GM18951 (cell line): ENCODE data around the gene EGFR.
"Not testable (repeated sequence)": the region's sequence is repeated elsewhere in the genome, so short reads cannot be mapped to it uniquely, and the experiment has no call there.

Experiments
- POLR2A ChIP-seq: IDR thresholded peaks from 4 replicates; pipeline ENCODE4 v1.6.1; 2011; ENCODE audit warnings: mild to moderate bottlenecking; ENCODE audit not compliant: insufficient read length, insufficient read depth; ENCODE audit errors: extremely low read depth
- in situ Hi-C: fragments of 300-500 bp; cut with MboI; formaldehyde crosslinking; loops from one replicate; pipeline ENCODE4 v1.12.0; 2022; ENCODE audit warnings: low sequenced_read_pairs, mixed read lengths, inconsistent platforms; ENCODE audit not compliant: unreplicated experiment

The EGFR gene

DNA sequence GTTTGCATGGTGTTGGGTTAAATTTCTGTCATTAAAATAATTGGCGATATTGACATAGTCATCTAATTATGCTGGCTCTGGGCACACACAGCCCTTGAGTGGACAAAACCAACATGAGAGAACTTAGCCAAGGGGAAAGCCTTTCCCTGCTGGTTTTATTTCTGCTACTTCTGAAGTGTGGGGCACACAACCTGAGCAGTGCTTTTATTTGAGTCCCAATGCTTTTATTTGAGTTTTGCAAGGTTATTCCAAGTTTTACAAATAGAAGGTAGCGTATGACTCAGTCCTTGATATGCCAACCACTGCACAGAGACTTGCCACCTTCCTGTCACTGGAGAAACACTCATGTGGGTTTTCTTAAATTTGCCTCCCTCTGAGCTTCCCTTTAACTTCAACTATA is 145.7 kb downstream of the EGFR start:
- in situ Hi-C loops, result no loop called here
- TF ChIP-seq POLR2A, result no peak

- in situ Hi-C loops, result no loop called here
Measured at GRCh38 chr7:55165176-55165861, 146.5 kb downstream of the EGFR start.

GRCh38 chr7:55167296-55167695 is 148.5 kb downstream of the EGFR start:
- in situ Hi-C loops, result not testable (repeated sequence)

More at GRCh38 chr7:55165176-55165861, 146.5 kb downstream of the EGFR start:
- TF ChIP-seq POLR2A, result no peak

DNA sequence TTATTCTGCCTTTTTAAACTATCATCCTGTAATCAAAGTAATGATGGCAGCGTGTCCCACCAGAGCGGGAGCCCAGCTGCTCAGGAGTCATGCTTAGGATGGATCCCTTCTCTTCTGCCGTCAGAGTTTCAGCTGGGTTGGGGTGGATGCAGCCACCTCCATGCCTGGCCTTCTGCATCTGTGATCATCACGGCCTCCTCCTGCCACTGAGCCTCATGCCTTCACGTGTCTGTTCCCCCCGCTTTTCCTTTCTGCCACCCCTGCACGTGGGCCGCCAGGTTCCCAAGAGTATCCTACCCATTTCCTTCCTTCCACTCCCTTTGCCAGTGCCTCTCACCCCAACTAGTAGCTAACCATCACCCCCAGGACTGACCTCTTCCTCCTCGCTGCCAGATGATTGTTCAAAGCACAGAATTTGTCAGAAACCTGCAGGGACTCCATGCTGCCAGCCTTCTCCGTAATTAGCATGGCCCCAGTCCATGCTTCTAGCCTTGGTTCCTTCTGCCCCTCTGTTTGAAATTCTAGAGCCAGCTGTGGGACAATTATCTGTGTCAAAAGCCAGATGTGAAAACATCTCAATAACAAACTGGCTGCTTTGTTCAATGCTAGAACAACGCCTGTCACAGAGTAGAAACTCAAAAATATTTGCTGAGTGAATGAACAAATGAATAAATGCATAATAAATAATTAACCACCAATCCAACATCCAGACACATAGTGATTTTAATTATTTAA is 151.7 kb downstream of the EGFR start:
- in situ Hi-C loops, result no loop called here
- no peak for TF ChIP-seq POLR2A

DNA sequence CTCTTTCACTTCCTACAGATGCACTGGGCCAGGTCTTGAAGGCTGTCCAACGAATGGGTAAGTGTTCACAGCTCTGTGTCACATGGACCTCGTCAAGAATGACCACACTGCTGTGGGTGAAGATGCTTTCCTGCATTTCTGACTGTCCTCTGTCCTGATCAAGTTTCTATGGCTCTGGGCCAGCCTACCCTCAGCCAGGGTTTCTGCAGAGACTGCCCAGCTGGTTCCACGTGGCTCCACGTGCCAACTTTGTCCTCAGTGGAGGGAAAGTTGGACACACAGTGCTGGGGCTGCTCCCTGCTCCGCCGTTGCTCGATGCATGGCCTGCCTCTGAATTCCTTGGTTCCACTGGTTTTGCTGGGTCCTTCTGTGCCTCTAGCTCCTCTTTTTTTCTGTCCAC is 152.3 kb downstream of the EGFR start:
- no peak for TF ChIP-seq POLR2A
- in situ Hi-C loops, result no loop called here

GRCh38 chr7:55172161-55172560 is 153.3 kb downstream of the EGFR start:
- in situ Hi-C loops, result no loop called here
- no peak for TF ChIP-seq POLR2A

DNA sequence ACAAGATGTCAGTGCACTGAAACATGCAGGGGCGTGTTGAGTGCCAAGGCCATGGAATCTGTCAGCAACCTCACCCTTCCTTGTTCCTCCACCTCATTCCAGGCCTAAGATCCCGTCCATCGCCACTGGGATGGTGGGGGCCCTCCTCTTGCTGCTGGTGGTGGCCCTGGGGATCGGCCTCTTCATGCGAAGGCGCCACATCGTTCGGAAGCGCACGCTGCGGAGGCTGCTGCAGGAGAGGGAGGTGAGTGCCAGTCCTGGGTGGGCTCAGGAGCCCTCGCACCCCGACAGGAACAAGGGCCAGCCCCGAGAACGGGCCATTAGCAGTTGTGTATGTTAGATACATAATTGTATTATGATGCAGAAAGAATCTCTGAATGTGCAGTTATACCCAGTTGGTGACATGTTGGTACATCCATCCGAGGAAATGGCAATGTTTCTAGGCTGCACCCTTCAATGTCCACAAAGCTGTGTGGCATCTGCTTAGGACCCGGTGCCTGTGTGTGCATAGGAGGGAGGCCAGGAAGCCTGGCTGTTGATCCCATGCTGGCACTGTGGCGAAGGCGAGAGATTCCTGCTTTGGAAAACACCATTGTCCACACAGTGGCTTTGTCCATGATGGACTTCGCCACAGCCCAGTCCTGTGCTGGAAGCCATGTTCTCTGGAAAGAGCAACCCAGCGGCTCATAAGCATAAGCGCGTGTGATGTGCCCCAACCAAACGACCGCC is 154.2 kb downstream of the EGFR start:
- TF ChIP-seq POLR2A, result no peak
- in situ Hi-C loops, result no loop called here

GRCh38 chr7:55173671-55174070 is 154.9 kb downstream of the EGFR start:
- no peak for TF ChIP-seq POLR2A
- in situ Hi-C loops, result no loop called here

- in situ Hi-C loops, result no loop called here
- TF ChIP-seq POLR2A, result no peak
Measured at GRCh38 chr7:55174456-55174855, 155.6 kb downstream of the EGFR start.

- no peak for TF ChIP-seq POLR2A
- in situ Hi-C loops, result no loop called here
Measured at GRCh38 chr7:55174856-55175255, 156.0 kb downstream of the EGFR start.

GRCh38 chr7:55177068-55177530 is 158.3 kb downstream of the EGFR start:
- no peak for TF ChIP-seq POLR2A
- in situ Hi-C loops, result no loop called here

DNA sequence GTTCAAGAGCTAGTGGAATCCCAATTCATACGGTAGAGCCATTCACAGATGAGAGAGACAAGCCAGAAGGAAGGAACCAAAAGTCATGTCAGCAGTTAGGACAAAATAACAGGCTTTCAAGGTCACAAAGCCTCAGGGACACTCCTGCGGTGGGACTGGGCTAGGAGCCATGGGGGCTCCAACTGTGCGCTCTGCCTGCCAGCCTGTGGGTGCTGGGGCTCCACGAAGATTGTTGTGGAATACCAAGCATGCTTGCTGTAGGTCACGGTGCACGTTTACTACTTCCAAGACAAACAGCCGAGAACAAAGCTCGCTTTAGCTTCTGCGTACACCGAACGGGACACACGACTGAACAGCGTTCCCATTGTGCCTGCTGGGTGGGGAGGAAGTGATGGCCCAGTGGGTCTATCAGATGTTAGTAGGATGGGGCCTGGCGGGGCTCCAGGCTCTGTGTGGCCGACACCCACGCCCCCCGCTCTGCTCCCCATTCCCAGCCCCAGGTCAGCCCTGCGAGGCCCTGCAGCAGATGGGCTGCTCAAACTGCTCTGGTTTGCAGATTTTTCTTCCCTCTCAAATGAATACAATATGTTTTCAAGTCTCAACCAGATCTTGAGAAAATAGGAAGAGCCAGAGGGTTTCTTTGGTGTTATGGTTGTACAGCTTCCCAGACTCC is 158.9 kb downstream of the EGFR start:
- in situ Hi-C loops, result no loop called here

DNA sequence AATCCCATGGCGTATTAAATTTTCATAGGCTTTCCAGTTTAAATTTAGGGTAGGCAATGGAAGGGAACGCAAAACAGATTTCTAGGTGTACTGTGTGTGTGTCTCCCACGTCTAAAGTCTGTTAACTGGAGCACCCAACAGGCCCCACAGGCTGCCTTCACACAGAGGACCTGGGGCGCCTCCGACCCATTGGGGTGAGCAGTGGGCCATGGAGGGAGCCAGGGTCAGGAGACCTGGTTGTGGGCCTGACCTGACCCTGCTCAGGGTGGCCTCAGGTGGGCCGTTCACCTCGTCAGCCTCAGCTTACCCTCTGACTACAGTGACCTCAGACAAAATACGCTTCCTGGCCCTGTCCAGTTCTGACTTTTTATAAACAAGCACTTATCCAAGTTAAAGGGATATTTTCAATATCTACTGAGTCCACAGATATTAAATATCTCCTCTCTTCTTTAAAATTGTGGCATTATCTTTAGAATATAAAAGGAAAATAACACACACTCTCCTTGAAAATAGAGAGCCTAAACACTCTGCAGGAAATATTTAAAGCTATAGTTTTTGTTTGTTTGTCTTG is 159.6 kb downstream of the EGFR start:
- TF ChIP-seq POLR2A, result no peak
- in situ Hi-C loops, result no loop called here

More for the DNA sequence above, 158.9 kb downstream of the EGFR start:
- no peak for TF ChIP-seq POLR2A
